Lung (tissue), 12 donors: ENCODE measurements around the gene ATP6AP1. TPM values are rescaled to one million over a fixed set of nuclear protein-coding genes. Genes with fewer than 3 reads are reported as not detected.
A peak's percentile ranks its signal among the peaks of the same experiment; 100 is the strongest.

Experiments used
- ATAC-seq: fragments of 200-7000 bp; cut with Tn5 transposase; one replicate; pipeline ENCODE4 v1.9.1; 2020; ENCODE audit warnings: moderate number of reproducible peaks; ENCODE audit not compliant: insufficient read depth, low FRiP score
- DNase-seq, 3 donors: peaks; one replicate each; pipeline ENCODE4 v3.0.0-alpha.2; 2013 to 2017
- H3K27ac ChIP-seq, 2 donors: one replicate each; pipeline ENCODE4 v1.5.1; 2013; ENCODE audit warnings: mild to moderate bottlenecking in 2 of 2, moderate library complexity in 2 of 2, control low read depth in 1 of 2, inconsistent platforms in 1 of 2, low read depth in 1 of 2, low read length in 1 of 2
- H3K27me3 ChIP-seq, 3 donors: one replicate each; pipeline ENCODE4 v1.5.1; 2013; ENCODE audit warnings: low read length in 2 of 3; ENCODE audit not compliant: control insufficient read depth in 3 of 3, insufficient read depth in 3 of 3
- H3K36me3 ChIP-seq, 4 donors: one replicate each; pipeline ENCODE4 v1.5.1; 2013; ENCODE audit warnings: low read length in 4 of 4, mild to moderate bottlenecking in 1 of 4, moderate library complexity in 1 of 4; ENCODE audit not compliant: control insufficient read depth in 4 of 4, insufficient read depth in 4 of 4
- H3K4me1 ChIP-seq, 5 donors: one replicate each; pipeline ENCODE4 v1.5.1; 2013; ENCODE audit warnings: low read length in 5 of 5, mild to moderate bottlenecking in 2 of 5, moderate library complexity in 1 of 5; ENCODE audit not compliant: control insufficient read depth in 5 of 5, insufficient read depth in 5 of 5
- H3K4me3 ChIP-seq: one replicate; pipeline ENCODE4 v1.5.1; 2013; ENCODE audit warnings: mild to moderate bottlenecking, control low read depth, moderate library complexity
- H3K9ac ChIP-seq, 2 donors: one replicate each; pipeline ENCODE4 v1.5.1; 2013; ENCODE audit warnings: low read length in 2 of 2, control low read depth in 1 of 2; ENCODE audit not compliant: insufficient read depth in 1 of 2
- H3K9me3 ChIP-seq, 4 donors: one replicate each; pipeline ENCODE4 v1.5.1; 2013; ENCODE audit warnings: low read length in 3 of 4, mild to moderate bottlenecking in 1 of 4, moderate library complexity in 1 of 4; ENCODE audit not compliant: control insufficient read depth in 4 of 4, insufficient read depth in 3 of 4
- WGBS, 2 donors: extraction: QIAGEN DNeasy Blood & Tissue Kit; methylation state at CpG; one replicate each; pipeline ENCODE4 v1.1.7; 2013; 5-methylcytosine and 5-hydroxymethylcytosine counted together
- polyA plus RNA-seq, 2 donors: library from polyadenylated mRNA; stranded (reverse); fragments of 200-250 nt; gene quantifications; one replicate each; pipeline ENCODE4 v1.2.1, GENCODE V29; 2013
- total RNA-seq, 2 donors: library from RNA; depleted of rRNA in 1 of 2; stranded (reverse); fragments of >200 nt in 1 of 2; gene quantifications; one replicate each; pipeline ENCODE4 v1.2.1, GENCODE V29; 2014 to 2021
- TF ChIP-seq, protein P1 (sequence below): IDR thresholded peaks from 2 replicates; pipeline ENCODE4 v1.5.1; 2012; ENCODE audit warnings: mild to moderate bottlenecking; ENCODE audit errors: control extremely low read depth, extremely low read depth
- donor health status: control.
- donor health status: control.
- donor health status: Bipolar disorder and iron deficiency.
- donor health status: healthy.
- donor health status: DM: yes; HTN: yes; CAD: no.

Gene ATP6AP1
- total and polyA plus RNA-seq, 4 donors: 73.7 to 220 (median 113) TPM

DNA sequence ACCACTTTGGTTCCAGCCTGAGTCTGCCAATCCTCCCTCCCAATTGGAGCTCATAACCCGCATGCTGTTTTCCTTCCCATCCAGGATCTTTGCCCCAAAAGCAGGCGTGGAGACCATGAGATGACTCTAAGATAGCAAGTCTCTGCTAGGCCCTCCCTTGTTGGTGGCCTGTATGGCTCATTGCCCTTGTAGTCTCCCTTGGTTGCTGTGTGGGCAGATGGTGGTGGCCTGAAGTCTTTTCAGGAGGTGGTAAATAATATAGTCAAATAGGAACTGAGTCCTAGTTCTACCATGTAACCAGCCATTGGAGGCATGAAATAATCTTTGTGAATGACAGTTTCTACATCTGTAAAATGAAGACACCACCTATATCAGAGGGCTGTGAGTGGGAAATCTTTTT lies 1.2 kb downstream of the ATP6AP1 start:
- ATAC-seq: no peak
- no peak overlapping the region for H3K9ac ChIP-seq
- peaks cover 0 to 8% (median 0%) of the 10 kb centered on the region in 4 donors for H3K9me3 ChIP-seq
- TF ChIP-seq, protein P1, sequence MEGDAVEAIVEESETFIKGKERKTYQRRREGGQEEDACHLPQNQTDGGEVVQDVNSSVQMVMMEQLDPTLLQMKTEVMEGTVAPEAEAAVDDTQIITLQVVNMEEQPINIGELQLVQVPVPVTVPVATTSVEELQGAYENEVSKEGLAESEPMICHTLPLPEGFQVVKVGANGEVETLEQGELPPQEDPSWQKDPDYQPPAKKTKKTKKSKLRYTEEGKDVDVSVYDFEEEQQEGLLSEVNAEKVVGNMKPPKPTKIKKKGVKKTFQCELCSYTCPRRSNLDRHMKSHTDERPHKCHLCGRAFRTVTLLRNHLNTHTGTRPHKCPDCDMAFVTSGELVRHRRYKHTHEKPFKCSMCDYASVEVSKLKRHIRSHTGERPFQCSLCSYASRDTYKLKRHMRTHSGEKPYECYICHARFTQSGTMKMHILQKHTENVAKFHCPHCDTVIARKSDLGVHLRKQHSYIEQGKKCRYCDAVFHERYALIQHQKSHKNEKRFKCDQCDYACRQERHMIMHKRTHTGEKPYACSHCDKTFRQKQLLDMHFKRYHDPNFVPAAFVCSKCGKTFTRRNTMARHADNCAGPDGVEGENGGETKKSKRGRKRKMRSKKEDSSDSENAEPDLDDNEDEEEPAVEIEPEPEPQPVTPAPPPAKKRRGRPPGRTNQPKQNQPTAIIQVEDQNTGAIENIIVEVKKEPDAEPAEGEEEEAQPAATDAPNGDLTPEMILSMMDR: no peak
- 78 to 82% methylated on average over 2 of the region's 2 CpGs for WGBS, 2 donors
- peaks cover 0 to 11% (median 5%) of the 10 kb centered on the region in 4 donors for H3K36me3 ChIP-seq
- peak overlapping the region in 1 of 2 donors; percentile 13 for H3K27ac ChIP-seq
- peaks cover 0 to 5% (median 5%) of the 10 kb centered on the region in 5 donors for H3K4me1 ChIP-seq
- no peak for DNase-seq
- no peaks in the 10 kb centered on the region for H3K27me3 ChIP-seq
- H3K4me3 ChIP-seq: peak overlapping the region; percentile 66

DNA sequence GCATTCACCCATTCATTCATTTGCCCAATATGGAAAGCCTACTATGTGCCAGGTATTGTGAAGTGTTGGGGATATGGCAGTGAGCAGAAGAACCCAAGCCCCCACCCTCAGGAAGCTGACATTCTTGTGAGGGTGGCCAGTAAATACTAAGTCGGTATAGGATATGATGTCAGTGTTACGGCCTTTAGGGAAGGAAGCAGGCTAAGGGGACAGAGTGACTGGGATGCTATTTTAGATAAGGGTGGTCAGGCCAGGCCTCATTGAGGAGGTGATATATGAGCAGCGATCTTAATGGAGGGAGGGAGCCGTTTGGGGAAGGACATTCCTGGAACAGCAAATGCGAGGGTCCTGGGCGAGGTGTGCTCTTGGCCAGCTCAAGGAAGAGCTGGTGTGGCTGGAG lies 2.0 kb downstream of the ATP6AP1 start:
- peak overlapping the region in 1 of 2 donors; percentile 68 for H3K27ac ChIP-seq

DNA sequence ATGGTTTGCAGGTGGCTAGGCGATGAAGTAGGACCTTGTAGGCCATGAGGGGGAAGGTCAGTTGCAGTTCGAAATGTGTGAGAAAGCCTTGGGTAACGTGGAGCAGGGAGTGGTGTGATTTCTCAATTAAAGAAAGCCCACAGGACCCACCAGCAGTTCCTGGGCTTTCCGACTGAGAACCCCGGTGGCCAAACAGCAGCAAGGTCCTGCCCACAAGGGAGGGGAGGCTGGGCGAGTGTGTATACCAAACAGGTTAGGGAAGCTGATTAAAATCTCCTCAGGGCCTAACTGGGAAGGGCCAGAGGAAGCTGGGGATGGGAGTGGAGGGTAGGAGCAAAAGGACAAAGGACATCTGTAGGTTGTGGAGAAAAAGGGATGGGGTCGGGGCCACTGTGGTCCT lies 2.4 kb downstream of the ATP6AP1 start:
- ATAC-seq (no peak), DNase-seq (no peak)
- H3K4me1 ChIP-seq: peaks cover 0 to 5% (median 5%) of the 10 kb centered on the region in 5 donors
- TF ChIP-seq, protein P1: no peak
- peaks cover 0 to 8% (median 0%) of the 10 kb centered on the region in 4 donors for H3K9me3 ChIP-seq
- no peaks in the 10 kb centered on the region for H3K27me3 ChIP-seq
- H3K4me3 ChIP-seq: no peak overlapping the region
- WGBS, 2 donors: 24 to 67% methylated on average over 6 to 7 of the region's 7 CpGs
- H3K27ac ChIP-seq: peak overlapping the region in 1 of 2 donors; percentile 68
- no peak overlapping the region for H3K9ac ChIP-seq
- H3K36me3 ChIP-seq: peaks cover 0 to 11% (median 5%) of the 10 kb centered on the region in 4 donors

More for the DNA sequence above, 2.0 kb downstream of the ATP6AP1 start:
- ATAC-seq (no peak), DNase-seq (no peak)
- no peak overlapping the region for H3K9ac ChIP-seq
- peaks cover 0 to 11% (median 5%) of the 10 kb centered on the region in 4 donors for H3K36me3 ChIP-seq
- H3K9me3 ChIP-seq: peaks cover 0 to 8% (median 0%) of the 10 kb centered on the region in 4 donors
- peaks cover 0 to 5% (median 5%) of the 10 kb centered on the region in 5 donors for H3K4me1 ChIP-seq
- WGBS, 2 donors: 39 to 63% methylated on average over 6 of the region's 6 CpGs
- no peak overlapping the region for H3K4me3 ChIP-seq
- TF ChIP-seq, protein P1: no peak
- H3K27me3 ChIP-seq: no peaks in the 10 kb centered on the region

DNA sequence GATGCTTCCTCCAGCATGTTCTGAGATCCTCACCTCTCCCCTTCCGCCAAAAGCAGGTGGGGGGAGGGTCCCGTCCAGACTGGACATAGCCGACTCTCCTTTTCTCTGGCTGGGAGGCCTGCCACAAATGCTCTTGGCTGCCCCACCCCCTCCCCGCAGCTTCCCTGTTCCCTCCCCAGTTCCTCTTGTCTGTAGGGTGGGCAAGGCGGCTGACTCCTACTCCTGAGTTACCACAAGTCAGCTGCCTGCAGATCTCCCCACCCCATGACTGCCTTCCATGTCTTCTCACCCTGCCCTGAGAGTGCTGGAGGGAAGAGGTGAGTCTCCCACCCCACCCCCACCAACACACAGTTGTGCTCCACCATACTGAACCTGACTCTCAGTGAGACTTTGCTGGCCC lies 2.9 kb downstream of the ATP6AP1 start:
- 32 to 71% methylated on average over 2 to 5 of the region's 5 CpGs for whole genome bisulfite sequencing, 2 donors
- TF ChIP-seq, protein P1: no peak
- Histone ChIP-seq H3K4me1 (peaks cover 0 to 5% (median 5%) of the 10 kb centered on the region in 5 donors), H3K36me3 (peaks cover 0 to 11% (median 5%) of the 10 kb centered on the region in 4 donors), H3K27ac (peak overlapping the region in 1 of 2 donors; percentile 68), H3K9ac (no peak overlapping the region), H3K27me3 (no peaks in the 10 kb centered on the region), H3K9me3 (peaks cover 0 to 8% (median 0%) of the 10 kb centered on the region in 4 donors), H3K4me3 (no peak overlapping the region)
- no peak for DNase-seq
- ATAC-seq: peak; percentile 14
